HG02588 (cell line): ENCODE data around the gene CPLANE1.
"Not testable (repeated sequence)": the region's sequence is repeated elsewhere in the genome, so short reads cannot be mapped to it uniquely, and the experiment has no call there.

Source experiments
- ATAC-seq: cut with Tn5 transposase; IDR thresholded peaks from one replicate; pipeline ENCODE4 v1.9.1; 2021; ENCODE audit warnings: mild to moderate bottlenecking, moderate library complexity; ENCODE audit not compliant: unreplicated experiment

The CPLANE1 gene

DNA sequence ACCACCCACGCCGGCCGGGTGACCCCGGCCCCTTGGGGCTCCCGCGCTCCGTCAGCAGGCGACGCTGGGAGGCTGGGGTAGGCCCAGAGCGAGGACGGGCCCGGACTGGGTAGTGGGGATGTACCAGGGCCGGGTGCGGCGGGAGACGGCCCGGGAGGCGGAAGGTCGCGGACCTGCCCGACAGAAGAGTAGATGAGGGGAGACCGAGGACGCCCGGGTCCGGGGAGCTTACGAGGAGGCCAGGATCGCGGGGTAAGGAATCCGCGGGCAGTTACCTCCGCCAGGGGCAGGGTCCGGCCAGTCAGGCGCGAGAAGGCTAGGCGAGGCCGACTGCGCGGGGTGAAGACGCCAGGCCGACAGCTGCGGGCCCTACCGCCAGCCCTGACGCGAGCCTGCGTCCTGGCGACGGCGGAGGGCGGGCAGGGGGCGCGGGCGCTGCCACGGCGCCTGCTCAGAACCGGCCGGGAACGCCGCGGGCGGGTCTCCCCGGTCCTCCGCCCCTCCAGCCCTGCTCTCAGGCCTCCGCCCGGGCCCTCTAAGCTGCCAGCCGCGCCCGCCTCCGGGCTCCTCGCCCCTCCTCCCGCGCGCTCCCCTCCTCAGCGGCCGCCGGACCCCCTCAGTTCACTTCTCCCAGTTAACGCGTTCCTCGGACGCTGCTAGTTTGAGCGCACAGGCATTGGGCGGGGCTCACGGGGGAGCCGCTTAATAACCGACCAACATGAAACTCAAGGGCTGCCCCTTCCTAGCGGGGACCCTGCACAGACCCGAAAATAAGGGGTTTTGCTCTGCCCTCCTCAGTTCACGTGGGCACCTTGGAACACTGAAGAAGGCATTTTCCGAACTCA, at the start of gene CPLANE1:
TSS of gene CPLANE1 (minus strand) at position 407 of the 845 bp plus-strand sequence. CDS start 1,678 bp downstream, outside the sequence.
- ATAC-seq, result peak; percentile 78

DNA sequence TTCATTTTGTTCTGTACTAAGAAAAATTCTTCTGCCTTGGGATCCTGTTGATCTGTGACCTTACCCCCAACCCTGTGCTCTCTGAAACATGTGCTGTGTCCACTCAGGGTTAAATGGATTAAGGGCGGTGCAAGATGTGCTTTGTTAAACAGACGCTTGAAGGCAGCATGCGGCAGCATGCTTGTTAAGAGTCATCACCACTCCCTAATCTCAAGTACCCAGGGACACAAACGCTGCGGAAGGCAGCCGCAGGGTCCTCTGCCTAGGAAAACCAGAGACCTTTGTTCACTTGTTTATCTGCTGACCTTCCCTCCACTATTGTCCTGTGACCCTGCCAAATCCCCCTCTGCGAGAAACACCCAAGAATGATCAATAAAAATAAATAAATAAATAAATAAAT, 47.1 kb upstream of the CPLANE1 start:
- ATAC-seq, result not testable (repeated sequence)

DNA sequence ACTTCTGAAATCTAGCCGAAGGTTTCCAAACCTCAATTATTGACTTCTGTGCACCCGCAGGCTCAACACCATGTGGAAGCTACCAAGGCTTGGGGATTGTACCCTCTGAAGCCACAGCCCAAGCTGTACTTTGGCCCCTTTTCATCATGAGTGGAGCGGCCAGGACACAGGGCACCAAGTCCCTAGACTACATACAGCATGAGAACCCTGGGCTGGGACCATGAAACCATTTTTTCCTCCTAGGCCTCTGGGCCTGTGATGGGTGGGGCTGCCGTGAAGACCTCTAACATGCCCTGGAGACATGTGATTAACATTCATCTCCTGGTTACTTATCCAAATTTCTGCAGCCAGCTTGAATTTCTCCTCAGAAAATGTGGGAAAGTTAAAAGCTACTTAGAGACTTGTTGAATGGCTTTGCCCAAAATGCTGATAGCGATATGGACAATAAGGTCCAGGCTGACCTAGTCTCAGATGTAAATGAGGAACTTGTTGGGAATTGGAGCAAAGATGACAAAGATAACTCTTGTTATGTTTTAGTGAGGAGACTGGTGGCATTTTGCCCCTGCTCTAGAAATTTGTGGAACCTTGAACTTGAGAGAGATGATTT, 34.1 kb upstream of the CPLANE1 start:
- ATAC-seq, result no peak

DNA sequence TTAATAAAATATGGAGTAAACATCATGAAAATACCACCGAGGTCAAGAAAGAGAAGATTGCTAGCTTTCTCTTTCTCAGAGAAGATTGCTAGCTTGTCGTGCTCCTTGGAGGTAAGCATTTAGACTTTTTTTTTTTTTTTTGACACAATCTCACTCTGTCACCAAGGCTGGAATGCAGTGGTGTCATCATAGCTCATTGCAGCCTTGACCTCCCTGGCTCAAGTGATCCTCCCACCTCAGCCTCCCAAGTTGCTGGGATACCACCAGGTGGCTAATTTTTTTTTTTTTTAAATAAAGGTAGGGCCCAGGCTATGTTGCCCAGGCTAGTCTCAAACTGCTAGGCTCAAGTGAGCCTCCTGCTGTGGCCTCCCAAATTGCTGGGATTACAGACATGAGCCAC, 26.3 kb upstream of the CPLANE1 start:
- no peak for ATAC-seq

DNA sequence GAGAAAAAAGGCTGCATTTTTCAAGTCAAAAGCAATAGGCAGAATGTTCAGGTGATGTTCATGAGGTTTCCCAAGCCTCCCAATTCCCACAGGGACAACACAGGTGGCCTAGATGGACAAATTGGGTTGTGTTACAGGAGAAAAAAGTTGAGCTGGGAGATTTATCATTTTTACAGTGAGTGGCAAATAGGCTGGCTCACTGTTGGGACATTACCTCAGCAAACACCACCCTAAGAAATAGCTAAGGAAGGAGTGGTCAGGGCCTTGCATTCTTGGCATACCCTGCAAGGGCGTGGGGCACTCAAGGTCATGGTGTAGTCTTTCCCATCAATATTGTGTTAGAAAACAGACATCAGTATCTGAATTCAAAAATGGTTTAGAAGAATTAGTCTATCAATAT, 23.3 kb upstream of the CPLANE1 start:
- no peak for ATAC-seq

DNA sequence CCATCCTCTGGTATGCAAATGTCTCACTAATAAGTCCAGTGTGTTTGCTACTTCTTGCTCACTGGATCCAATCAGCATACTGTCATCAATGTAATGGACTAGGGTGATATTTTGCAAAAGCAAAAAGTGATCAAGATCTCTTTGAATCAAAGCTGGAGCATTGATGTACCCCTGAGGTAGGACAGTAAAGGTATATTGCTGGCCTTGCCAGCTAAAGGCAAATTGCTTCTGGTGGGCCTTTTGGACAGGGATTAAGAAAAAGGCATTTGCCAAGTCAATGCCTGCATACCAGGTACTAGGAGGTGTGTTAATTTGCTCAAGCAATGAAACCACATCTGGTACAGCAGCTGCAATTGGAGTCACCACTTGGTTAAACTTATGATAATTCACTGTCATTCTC, 18.9 kb upstream of the CPLANE1 start:
- ATAC-seq, result not testable (repeated sequence)

DNA sequence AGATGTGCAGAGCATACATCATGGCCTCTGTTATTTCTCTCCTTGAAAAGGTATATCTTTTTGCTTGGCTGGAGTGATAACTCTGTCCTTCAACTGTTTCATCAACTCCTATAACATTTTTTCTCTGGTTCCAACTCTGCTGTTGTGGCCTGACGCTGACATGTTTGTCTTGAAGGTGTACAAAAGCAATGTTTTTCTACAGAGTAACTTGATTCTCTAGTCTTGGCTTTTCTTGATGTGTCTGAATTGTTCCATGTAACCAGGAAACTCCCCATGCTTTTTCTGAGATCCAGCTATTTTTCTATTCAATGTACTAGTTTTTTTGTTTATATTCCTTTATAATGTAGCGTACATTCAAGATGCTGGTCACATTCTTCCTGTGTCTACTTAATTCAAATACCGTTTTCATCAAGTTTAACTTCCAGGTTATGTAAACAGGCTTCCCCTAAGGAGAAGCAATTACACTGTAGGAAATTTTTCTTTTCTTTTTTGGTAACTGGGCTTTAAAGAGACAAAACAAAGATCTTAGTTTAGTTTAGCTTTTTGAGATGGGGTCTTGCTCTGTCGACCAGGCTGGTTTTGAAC, 6.7 kb upstream of the CPLANE1 start:
- no peak for ATAC-seq

DNA sequence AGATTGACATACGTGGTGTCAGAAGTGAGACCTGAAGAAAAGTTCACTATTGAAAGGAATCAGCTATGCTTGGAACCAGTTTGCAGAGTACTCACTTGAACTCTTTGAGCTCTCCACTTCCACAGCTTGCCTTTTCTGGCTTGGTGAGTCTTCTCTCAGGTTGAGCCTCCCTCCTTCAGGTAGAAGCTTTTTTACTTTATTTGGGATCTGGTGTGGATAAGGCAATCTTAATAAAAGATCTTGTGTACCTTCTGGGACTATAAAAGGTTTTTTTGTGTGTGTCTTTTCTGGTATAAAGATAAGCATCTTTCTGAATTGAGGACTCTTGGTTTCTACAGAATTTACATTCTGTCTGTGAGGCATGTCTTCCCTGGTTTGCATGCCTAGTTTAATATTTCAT, 5.4 kb upstream of the CPLANE1 start:
- ATAC-seq, result no peak

DNA sequence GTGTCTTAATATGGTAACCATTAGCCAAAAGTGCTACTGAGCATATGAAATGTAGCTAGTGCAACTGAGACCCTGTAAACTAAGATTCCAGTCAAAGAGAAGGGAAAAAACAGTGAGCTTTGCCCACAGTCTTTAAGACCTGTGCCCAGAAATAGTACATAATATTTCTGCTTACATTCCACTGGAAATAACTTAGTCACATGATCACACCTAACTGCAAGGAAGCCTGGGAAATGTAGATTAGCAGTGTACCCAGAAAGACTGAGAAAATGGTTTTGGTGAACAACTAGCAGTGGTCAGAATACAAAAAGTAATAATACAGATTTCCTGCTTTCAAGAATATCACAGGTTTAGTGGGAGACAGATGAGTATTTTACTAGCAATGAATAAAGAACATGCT, 2.5 kb upstream of the CPLANE1 start:
- ATAC-seq, result no peak

DNA sequence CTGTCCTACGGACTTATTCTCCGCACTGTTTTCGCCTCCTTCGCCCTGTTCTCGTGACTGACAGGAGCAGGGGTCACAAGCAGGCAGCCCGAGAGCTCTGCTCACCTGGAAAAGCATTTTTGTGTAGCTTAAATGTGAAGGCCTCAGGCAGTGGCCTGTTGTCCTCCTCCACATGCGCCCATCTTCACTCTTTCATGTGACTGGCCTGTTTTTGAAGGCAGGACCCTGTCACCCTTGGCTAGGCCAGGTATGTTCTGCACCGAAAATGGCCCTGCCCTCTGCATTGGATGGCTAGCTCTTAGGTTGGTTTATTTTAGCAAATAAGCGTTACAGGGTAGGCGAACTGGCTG, 614 bp upstream of the CPLANE1 start:
- no peak for ATAC-seq

DNA sequence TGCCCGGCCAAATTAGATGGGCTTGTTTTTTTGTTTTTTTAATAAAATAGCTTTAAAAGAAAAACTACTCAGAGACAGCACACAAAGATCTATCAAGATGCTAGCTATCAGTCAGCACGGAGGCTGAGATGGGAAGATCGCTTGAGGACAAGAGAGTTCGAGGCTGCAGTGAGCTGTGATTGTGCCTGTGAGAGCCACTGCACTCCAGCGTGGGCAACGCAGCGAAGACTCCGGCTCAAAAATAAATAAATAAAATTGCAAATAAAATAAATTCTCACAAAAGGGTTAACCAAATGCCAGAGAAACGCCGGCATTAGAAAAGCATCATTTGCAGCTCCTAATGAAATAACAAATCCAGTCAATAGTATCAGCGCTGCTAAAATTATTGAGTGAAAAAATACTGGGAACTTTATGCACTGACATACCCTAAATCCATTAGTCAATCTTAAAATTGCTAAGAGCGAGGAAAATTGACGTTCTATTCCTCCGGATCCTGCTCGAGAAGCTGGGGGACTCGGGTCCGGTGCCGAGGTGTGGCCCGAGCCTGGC, 681 bp downstream of the CPLANE1 start:
- ATAC-seq, result no peak

DNA sequence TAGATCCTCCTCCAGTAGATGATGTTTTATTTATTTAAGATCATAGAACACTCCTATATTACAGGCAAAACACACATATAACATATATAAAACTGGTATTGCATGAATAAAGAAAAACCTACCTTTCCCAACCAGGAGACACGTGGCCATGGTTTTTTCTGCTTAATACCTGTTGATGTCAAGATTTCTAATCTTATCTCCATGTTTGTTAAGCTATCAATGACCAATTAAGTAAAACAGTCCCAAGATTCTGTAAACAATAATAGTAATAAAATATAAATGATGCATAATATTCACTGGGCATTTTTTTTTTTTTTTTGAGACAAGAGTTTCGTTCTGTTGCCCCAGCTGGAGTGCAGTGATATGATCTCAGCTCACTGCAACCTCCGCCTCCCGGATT, 1.7 kb downstream of the CPLANE1 start:
- ATAC-seq, result no peak

DNA sequence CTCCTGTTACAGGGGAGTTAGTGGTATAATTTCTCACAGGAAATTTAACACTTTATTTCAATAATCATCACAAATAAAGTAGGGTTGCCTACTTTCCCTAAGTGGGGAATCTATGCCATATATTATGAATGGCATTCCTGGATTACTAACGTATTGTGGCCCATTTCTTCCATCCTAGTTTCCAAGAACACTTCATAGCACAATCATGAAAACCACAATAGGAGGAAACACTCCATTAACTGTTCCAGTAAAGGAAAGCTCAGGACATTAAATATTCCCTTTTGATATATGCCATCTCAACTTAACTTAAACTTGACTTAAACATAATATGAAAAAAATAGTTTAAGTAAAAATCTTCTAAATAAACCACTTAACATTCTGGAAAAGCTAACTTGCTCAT, 2.1 kb downstream of the CPLANE1 start:
- ATAC-seq, result no peak

DNA sequence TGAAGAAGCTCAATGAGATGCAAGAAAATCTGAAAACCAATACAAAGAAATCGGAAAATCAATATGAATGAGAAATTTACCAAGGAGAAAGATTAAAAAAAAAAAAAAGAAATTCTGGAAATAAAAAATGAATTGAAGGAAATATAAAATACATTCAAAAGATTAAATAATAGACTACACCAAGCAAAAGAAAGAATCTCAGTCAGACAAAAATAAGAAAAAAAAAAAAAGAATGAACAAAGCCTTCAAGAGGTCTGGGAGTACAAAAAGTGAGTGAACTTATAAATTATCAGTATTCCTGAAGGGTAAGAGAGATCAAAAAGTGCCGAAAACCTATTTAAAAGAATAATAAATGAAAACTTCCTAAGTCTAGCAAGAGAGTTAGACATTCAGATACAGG, 14.9 kb downstream of the CPLANE1 start:
- no peak for ATAC-seq

DNA sequence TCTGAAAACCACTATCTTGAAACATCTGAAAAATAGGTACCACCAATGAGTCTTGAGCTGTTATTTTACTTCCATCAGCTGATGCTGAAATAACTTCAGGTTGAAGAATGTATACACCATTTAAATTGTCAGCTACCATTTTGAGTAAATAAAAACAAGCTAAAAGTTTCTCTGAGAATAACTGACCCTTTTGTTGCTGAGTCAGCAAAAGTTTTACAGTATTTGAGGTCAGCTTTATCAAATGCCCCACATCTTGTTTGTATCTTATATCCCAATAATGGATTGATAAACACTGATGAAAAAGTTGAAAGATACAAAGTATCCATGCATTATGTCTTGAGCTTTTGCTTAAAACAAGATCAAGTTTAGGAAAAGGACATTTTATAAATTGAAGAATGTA, 22.8 kb downstream of the CPLANE1 start:
- no peak for ATAC-seq

DNA sequence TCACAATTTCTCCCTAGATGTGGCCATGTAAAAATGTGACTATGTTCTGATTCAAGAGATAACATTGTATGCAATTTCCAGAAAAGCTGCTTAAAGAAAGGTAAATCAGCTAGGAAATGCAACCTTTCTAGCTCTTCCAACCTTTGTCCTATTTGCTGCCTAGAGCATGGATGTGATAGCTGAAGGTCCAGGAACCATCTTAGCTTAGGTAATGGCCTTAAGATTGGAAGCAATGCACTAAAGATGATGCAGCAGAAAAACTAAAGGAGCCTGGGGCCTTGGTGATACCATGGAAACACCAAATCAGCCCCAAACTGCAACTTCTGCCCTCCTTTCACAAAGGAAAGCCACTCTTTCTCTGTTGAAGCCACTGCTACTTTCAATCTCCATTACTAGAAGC, 27.0 kb downstream of the CPLANE1 start:
- ATAC-seq, result no peak

DNA sequence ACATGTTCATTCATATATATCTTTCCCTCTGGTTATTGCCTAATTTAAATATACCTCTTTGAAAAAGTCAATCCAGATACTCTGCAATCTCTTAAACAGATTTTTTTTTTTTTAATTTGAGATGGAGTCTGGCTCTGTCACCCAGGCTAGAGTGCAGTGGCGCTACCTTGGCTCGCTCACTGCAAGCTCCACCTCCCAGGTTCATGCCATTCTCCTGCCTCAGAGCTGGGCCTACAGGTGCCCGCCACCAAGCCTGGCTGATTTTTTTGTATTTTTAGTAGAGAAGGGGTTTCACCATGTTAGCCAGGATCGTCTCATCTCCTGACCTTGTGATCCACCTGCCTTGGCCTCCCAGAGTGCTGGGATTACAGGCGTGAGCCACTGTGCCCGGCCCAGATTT, 28.8 kb downstream of the CPLANE1 start:
- not testable (repeated sequence) for ATAC-seq

DNA sequence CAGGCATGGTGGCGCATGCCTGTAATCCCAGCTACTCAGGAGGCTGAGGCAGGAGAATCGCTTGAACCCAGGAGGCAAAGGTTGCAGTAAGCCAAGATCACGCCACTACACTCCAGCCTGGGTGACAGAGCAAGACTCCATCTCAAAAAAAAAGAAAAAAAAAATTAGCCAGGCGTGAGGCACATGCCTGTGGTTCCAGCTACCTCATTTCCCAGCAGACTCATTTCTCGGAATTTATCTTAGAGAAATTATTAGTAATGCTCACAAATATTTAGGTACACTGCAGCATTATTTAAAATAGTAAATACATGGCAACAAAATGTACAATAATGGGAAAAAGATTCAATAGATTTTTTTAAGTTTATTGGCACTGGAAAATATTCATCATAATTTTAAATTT, 29.8 kb downstream of the CPLANE1 start:
- ATAC-seq, result not testable (repeated sequence)

DNA sequence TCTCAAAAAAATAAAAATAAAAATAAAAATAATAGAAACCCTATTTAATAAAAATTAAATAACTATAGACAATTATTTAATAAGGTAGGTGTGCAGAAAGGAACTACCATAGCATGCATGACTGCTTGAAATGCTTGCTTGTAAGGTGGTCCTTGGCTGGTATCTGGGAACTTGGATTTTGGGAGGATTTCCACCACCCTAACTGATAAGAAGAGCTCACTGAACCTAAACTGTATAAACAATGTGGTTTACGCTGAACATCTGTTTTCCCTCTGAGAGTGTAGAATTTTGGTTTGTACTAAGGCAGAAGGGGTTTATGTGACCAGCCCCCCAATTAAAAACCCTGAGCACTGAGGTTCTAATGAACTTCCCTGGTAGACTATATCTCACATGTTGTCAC, 31.2 kb downstream of the CPLANE1 start:
- no peak for ATAC-seq

DNA sequence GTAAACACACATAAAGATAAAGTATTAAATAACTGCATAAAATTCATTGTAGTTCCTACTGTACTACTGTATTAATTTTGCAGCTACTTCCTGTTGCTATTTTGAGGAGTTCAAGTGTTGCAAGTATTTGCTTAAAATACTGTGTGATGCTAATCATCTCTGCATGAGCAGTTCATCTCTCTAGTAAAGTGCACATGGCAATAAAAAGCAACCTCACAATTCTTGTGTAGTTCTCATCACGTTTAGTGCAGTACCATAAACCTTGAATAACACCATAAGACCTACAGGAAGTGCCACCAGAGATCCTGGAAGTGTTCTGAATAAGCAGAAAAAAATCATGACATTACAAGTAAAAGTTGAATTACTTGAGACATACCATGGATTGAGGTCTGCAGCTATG, 34.6 kb downstream of the CPLANE1 start:
- no peak for ATAC-seq

DNA sequence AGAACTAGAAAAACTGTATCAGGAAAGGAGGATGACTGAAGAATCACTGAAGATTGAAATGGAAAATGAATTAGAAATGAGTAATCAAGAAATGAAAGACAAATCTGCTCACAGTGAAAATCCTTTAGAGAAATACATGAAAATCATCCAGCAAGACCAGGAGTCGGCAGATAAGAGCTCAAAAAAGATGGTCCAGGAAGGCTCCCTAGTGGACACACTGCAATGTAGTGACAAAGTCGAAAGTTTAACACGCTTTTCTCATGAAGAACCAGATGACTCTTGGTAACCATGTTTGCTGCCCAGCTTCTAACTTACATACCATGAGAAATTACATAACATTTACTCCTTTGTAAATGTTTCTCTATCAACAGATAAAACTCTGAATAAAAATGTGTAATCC, 37.1 kb downstream of the CPLANE1 start:
- no peak for ATAC-seq

DNA sequence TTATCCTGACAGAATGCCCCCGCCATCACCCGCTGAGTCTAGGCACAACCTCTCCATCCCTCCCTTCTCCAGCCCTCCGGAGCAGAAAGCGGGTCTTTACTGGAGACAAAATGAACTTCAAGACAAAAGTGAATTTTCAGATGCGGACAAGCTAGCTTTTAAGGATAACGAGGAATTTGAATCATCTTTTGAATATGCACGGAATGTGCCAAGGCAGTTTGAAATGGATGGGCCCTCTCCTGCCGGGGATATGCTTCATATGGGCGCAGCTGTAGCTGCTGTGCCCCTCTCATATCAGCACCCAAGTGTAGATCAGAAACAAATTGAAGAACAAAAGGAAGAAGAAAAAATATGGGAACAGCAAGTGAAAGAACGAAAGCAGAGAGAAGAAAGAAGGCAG, 37.5 kb downstream of the CPLANE1 start:
- no peak for ATAC-seq
